Type B pancreatic cell (in vitro differentiated cells): ENCODE data around the gene MMP15. TPM values are rescaled to one million over a fixed set of nuclear protein-coding genes. Genes with fewer than 3 reads are reported as not detected.
"Not testable (repeated sequence)": the region's sequence is repeated elsewhere in the genome, so short reads cannot be mapped to it uniquely, and the experiment has no call there.

Source experiments
- DNase-seq: peaks from one replicate; pipeline ENCODE4 v3.0.0; 2021; ENCODE audit warnings: mixed read lengths; ENCODE audit not compliant: unreplicated experiment; ENCODE audit errors: extremely low spot score
- H3K27ac Mint-ChIP-seq: 2 replicates; pipeline ENCODE4 v1.8.0; 2021; ENCODE audit warnings: mild to moderate bottlenecking, mixed read lengths
- H3K27me3 Mint-ChIP-seq: 2 replicates; pipeline ENCODE4 v1.8.0; 2021; ENCODE audit warnings: mixed read lengths
- H3K36me3 Mint-ChIP-seq: 2 replicates; pipeline ENCODE4 v1.8.0; 2021; ENCODE audit warnings: mixed read lengths
- H3K4me1 Mint-ChIP-seq: one replicate; pipeline ENCODE4 v1.8.0; 2021; ENCODE audit warnings: mixed read lengths; ENCODE audit not compliant: unreplicated experiment
- H3K4me3 Mint-ChIP-seq: 2 replicates; pipeline ENCODE4 v1.8.0; 2021; ENCODE audit warnings: mild to moderate bottlenecking, mixed read lengths
- H3K9me3 Mint-ChIP-seq: 2 replicates; pipeline ENCODE4 v1.8.0; 2021; ENCODE audit warnings: mixed read lengths
- total RNA-seq: library from RNA; stranded (reverse); gene quantifications from 2 replicates; pipeline ENCODE4 v1.2.1, GENCODE V29; 2021; ENCODE audit warnings: low replicate concordance
- TF ChIP-seq, protein P1 (sequence below): fragments of 200-600 bp; sonication (generic); conservative IDR thresholded peaks from 2 replicates; pipeline ENCODE4 v1.5.0; 2021; ENCODE audit warnings: antibody characterized with exemption, mild to moderate bottlenecking

Gene MMP15
- total RNA-seq, 1 donor from 2014 or later = 33.2 TPM

DNA sequence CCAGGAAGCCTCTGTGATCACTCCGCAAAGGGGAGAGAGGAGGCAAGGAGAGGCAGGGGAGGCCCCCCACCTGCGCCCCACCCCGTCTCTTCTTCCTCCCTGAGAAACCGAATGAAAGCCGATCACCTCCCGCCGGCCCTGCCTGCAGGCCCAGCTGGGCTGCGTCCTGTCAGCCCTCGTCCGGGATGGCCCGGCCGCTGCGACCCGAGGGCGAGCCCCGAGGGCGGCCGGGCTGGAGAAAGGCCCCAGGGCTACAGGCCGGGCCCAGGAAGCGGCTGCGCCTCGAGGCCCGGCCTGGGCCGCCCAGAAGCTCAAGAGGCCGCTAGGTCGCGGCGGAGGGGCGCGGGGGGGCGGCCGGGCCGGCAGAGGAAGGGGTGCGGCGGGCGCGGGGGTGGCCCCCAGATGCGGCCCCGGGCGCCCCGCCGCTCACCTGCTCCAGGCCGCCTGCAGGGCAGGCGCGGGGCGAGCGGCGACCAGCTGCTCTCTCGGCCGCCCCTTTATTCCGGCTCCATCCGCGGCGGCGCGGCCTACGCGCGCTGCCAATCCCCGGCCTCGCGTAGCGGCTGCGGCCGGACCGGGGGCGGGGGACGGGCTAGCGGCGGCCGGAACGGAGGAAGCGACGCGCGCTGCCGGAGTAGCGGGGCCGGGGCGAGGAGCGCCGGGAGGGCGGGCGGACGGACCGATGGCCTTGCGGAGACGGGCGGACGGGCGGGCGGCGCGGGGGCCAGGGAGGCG, 25.4 kb upstream of the MMP15 start, which contains the start of gene ZNF319:
TSS of gene ZNF319 (minus strand) at position 702 of the 735 bp plus-strand sequence. CDS start 2,407 bp downstream, outside the sequence.
- peaks cover 14% of the 10 kb centered on the region for H3K4me1 Mint-ChIP-seq
- H3K4me3 Mint-ChIP-seq = peak within 1 kb of the TSS; percentile 92
- no peaks in the 10 kb centered on the region for H3K27me3 Mint-ChIP-seq
- no peaks in the 10 kb centered on the region for H3K9me3 Mint-ChIP-seq
- peak within 1 kb of the TSS; percentile 81 for H3K27ac Mint-ChIP-seq
- TF ChIP-seq, protein P1, sequence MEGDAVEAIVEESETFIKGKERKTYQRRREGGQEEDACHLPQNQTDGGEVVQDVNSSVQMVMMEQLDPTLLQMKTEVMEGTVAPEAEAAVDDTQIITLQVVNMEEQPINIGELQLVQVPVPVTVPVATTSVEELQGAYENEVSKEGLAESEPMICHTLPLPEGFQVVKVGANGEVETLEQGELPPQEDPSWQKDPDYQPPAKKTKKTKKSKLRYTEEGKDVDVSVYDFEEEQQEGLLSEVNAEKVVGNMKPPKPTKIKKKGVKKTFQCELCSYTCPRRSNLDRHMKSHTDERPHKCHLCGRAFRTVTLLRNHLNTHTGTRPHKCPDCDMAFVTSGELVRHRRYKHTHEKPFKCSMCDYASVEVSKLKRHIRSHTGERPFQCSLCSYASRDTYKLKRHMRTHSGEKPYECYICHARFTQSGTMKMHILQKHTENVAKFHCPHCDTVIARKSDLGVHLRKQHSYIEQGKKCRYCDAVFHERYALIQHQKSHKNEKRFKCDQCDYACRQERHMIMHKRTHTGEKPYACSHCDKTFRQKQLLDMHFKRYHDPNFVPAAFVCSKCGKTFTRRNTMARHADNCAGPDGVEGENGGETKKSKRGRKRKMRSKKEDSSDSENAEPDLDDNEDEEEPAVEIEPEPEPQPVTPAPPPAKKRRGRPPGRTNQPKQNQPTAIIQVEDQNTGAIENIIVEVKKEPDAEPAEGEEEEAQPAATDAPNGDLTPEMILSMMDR = no peak
- no peak for DNase-seq
- H3K36me3 Mint-ChIP-seq = peaks cover 5% of the 10 kb centered on the region

DNA sequence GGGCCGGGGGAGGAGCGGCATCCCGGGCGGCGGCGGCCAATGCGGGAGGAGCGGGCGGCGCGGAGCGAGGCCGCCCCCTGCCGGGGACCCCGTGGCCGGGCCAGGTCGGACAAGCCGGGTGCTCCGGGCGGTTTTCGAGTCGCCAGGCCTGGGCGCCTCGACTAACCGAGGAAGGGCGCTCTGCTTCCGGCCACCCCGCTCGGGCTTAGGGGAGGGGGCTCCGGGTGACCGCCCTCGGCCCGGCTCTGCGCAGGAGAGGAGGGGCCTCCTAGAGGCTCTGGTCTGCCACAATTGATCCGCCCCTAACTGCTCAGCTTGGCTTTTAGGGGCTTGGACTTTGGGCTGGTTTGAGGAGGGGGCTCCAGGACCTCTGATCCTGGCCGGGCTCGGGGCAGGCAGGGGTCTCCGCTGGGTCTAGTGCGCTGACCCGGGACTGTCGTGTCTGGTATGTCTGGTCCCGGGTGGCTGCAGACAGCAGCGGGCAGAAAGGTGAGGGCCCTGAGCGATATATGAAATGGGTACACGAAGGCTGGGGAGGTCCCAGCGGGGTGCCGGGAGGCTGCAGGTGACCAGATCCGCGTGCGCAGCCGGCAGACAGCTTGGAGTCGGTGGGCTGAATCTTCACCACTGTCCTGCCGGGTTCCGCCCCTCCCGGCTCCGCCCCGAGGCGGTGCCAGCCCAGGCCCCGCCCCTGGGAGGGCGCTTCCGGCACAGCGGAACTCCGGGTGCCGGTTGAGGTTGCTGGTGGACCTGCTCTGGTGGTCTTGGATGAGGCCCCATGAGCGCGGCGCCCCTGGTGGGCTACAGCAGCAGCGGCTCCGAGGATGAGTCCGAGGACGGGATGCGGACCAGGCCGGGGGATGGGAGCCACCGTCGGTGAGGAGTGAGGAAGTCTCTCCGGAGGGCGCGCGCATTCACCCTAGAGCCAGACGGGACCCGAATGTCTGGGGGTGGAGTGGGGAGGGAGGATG, 24.6 kb upstream of the MMP15 start, which contains the start of gene USB1:
TSS of gene USB1 (plus strand) at position 702 of the 971 bp plus-strand sequence. CDS start at position 779, 77 bp downstream.
- no peaks in the 10 kb centered on the region for H3K27me3 Mint-ChIP-seq
- H3K4me1 Mint-ChIP-seq = peaks cover 14% of the 10 kb centered on the region
- H3K27ac Mint-ChIP-seq = peak within 1 kb of the TSS; percentile 72
- DNase-seq = peak; percentile 89
- H3K36me3 Mint-ChIP-seq = peaks cover 5% of the 10 kb centered on the region
- TF ChIP-seq, protein P1 = peak; percentile 79
- H3K4me3 Mint-ChIP-seq = peak within 1 kb of the TSS; percentile 92
- H3K9me3 Mint-ChIP-seq = no peaks in the 10 kb centered on the region

DNA sequence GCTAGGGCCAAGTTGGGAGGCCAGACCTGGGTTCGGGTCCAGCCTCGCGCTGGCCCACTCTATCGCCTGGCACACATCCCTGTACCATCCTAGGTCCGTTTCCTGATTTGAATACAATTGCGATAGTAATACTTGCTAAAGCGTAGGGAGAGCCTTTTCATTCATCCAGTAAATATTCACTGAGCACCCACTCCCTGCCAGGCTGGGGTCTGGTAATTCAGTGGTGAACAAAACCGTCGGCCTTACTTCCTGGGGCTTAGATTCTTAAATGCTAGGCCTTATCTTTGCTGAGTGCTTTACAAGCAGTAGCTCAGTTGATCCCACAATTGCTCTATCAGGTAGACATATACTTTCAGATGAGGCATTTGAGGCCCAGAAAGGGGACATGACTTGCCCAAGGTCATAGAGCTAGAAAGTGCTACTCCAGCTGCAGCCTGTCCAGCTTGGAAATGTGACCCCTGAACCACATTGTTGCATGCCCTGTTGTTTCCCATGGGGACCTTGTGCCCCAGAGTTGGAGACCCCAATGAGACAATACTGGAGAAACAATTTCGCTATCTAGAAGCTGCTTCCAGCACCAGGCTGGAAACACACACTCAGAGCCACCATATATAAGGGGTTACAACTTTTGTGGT, 23.7 kb upstream of the MMP15 start:
- Mint-ChIP-seq H3K36me3 (peaks cover 7% of the 10 kb centered on the region), H3K27me3 (no peaks in the 10 kb centered on the region), H3K4me3 (peak overlapping the region; percentile 92), H3K27ac (peak overlapping the region; percentile 72), H3K4me1 (peaks cover 14% of the 10 kb centered on the region), H3K9me3 (no peaks in the 10 kb centered on the region)
- DNase-seq = no peak
- TF ChIP-seq, protein P1 = no peak

DNA sequence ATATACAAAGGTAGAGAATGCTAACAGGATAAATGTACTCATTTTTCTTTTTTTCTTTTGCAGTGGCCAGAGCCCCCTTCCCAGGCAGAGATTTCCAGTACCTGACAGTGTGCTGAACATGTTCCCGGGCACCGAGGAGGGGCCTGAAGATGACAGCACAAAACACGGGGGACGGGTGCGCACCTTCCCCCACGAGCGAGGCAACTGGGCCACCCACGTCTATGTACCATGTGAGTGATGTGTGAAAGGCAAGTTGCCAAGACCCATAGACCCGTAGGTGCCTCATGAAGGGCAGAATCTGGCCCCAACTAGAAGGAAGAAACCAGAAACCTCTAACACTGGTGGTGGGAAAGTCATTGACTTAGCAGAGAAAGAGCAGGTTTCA, 23.1 kb upstream of the MMP15 start:
- Mint-ChIP-seq H3K27me3 (no peaks in the 10 kb centered on the region), H3K9me3 (no peaks in the 10 kb centered on the region), H3K27ac (no peak overlapping the region), H3K4me1 (peaks cover 14% of the 10 kb centered on the region), H3K4me3 (no peak overlapping the region), H3K36me3 (peaks cover 10% of the 10 kb centered on the region)
- TF ChIP-seq, protein P1 = no peak
- no peak for DNase-seq

DNA sequence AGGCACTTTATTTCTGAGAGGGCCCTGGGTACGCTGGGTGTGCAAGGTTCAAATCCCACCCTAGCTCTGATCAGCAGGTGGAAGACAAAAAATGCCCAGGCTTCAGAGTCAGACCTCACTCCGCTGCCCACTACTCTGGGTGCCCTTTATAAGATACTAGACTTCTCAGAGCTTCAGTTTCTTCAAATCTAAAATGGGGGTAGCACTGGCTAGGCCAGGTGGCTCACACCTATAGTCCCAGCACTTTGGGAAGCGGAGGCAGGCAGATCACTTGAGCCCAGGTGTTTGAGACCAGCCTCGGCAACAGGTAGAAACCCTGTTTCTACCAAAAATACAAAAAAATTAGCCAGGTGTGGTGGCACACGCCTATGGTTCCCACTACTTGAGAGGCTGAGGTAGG, 22.6 kb upstream of the MMP15 start:
- TF ChIP-seq, protein P1 = no peak
- DNase-seq = no peak
- Mint-ChIP-seq H3K27ac (no peak overlapping the region), H3K9me3 (no peaks in the 10 kb centered on the region), H3K4me1 (peaks cover 14% of the 10 kb centered on the region), H3K27me3 (no peaks in the 10 kb centered on the region), H3K36me3 (peaks cover 10% of the 10 kb centered on the region), H3K4me3 (peak overlapping the region; percentile 39)

DNA sequence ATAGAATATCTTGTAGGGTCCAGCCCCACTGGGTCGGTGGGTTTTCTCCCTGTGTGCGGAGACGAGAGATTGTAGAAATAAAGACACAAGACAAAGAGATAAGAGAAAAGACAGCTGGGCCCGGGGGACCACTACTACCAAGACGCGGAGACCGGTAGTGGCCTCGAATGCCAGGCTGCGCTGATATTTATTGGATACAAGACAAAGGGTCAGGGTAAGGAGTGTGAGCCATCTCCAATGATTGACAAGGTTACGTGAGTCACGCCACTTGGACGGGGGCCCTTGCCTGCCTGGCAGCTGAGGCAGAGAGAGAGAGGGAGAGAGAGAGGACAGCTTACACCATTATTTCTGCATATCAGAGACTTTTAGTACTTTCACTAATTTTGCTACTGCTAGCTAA, 20.8 kb upstream of the MMP15 start:
- not testable (repeated sequence) for H3K4me3 Mint-ChIP-seq, DNase-seq, H3K27me3 Mint-ChIP-seq, H3K9me3 Mint-ChIP-seq, H3K4me1 Mint-ChIP-seq, H3K27ac Mint-ChIP-seq
- peaks cover 16% of the 10 kb centered on the region for H3K36me3 Mint-ChIP-seq
